ENCODE data around the gene CCDC106.

GRCh38 chr19:55615543-55616394 is 32.2 kb upstream of the CCDC106 start:
- TF ChIP-seq CTCF (IDR thresholded peaks at IDR 0.05) (no peak), ZNF121 (CRISPR knock-in tag; IDR thresholded peaks at IDR 0.05) (no peak), NFE2L1 (CRISPR knock-in tag; IDR thresholded peaks at IDR 0.05) (no peak), USF1 (CRISPR knock-in tag; IDR thresholded peaks at IDR 0.05) (no peak), NFATC4 (CRISPR knock-in tag; IDR thresholded peaks at IDR 0.05) (no peak), TEAD4 (CRISPR knock-in tag; IDR thresholded peaks at IDR 0.05) (no peak), NR1H2 (CRISPR knock-in tag; IDR thresholded peaks at IDR 0.05) (no peak), ZNF232 (CRISPR knock-in tag; IDR thresholded peaks at IDR 0.05) (no peak), ZNF416 (CRISPR knock-in tag; IDR thresholded peaks at IDR 0.05) (no peak), NFYB (CRISPR knock-in tag; conservative IDR thresholded peaks at IDR 0.05; ENCODE audit: low read depth) (no peak)
- TF ChIP-seq, protein P1, sequence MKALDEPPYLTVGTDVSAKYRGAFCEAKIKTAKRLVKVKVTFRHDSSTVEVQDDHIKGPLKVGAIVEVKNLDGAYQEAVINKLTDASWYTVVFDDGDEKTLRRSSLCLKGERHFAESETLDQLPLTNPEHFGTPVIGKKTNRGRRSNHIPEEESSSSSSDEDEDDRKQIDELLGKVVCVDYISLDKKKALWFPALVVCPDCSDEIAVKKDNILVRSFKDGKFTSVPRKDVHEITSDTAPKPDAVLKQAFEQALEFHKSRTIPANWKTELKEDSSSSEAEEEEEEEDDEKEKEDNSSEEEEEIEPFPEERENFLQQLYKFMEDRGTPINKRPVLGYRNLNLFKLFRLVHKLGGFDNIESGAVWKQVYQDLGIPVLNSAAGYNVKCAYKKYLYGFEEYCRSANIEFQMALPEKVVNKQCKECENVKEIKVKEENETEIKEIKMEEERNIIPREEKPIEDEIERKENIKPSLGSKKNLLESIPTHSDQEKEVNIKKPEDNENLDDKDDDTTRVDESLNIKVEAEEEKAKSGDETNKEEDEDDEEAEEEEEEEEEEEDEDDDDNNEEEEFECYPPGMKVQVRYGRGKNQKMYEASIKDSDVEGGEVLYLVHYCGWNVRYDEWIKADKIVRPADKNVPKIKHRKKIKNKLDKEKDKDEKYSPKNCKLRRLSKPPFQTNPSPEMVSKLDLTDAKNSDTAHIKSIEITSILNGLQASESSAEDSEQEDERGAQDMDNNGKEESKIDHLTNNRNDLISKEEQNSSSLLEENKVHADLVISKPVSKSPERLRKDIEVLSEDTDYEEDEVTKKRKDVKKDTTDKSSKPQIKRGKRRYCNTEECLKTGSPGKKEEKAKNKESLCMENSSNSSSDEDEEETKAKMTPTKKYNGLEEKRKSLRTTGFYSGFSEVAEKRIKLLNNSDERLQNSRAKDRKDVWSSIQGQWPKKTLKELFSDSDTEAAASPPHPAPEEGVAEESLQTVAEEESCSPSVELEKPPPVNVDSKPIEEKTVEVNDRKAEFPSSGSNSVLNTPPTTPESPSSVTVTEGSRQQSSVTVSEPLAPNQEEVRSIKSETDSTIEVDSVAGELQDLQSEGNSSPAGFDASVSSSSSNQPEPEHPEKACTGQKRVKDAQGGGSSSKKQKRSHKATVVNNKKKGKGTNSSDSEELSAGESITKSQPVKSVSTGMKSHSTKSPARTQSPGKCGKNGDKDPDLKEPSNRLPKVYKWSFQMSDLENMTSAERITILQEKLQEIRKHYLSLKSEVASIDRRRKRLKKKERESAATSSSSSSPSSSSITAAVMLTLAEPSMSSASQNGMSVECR (CRISPR knock-in tag; IDR thresholded peaks at IDR 0.05; ENCODE audit: borderline replicate concordance) = no peak
- TF ChIP-seq, protein P2, sequence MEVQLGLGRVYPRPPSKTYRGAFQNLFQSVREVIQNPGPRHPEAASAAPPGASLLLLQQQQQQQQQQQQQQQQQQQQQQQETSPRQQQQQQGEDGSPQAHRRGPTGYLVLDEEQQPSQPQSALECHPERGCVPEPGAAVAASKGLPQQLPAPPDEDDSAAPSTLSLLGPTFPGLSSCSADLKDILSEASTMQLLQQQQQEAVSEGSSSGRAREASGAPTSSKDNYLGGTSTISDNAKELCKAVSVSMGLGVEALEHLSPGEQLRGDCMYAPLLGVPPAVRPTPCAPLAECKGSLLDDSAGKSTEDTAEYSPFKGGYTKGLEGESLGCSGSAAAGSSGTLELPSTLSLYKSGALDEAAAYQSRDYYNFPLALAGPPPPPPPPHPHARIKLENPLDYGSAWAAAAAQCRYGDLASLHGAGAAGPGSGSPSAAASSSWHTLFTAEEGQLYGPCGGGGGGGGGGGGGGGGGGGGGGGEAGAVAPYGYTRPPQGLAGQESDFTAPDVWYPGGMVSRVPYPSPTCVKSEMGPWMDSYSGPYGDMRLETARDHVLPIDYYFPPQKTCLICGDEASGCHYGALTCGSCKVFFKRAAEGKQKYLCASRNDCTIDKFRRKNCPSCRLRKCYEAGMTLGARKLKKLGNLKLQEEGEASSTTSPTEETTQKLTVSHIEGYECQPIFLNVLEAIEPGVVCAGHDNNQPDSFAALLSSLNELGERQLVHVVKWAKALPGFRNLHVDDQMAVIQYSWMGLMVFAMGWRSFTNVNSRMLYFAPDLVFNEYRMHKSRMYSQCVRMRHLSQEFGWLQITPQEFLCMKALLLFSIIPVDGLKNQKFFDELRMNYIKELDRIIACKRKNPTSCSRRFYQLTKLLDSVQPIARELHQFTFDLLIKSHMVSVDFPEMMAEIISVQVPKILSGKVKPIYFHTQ (CRISPR knock-in tag; IDR thresholded peaks at IDR 0.05) = no peak
- TF ChIP-seq, protein P3, sequence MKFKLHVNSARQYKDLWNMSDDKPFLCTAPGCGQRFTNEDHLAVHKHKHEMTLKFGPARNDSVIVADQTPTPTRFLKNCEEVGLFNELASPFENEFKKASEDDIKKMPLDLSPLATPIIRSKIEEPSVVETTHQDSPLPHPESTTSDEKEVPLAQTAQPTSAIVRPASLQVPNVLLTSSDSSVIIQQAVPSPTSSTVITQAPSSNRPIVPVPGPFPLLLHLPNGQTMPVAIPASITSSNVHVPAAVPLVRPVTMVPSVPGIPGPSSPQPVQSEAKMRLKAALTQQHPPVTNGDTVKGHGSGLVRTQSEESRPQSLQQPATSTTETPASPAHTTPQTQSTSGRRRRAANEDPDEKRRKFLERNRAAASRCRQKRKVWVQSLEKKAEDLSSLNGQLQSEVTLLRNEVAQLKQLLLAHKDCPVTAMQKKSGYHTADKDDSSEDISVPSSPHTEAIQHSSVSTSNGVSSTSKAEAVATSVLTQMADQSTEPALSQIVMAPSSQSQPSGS (CRISPR knock-in tag; IDR thresholded peaks at IDR 0.05; ENCODE audit: borderline replicate concordance, low read depth) = no peak

Measured in WTC11 (cell line).